Mesenchymal stem cell (in vitro differentiated cells and primary cell): Measurements from ENCODE around the gene ARHGEF40.
A peak's percentile ranks its signal among the peaks of the same experiment; 100 is the strongest.

Source experiments
- DNase-seq: peaks from one replicate; pipeline ENCODE4 v3.0.0-alpha.2; 2013
- H2AFZ ChIP-seq: one replicate; pipeline ENCODE4 v1.6.1; 2013; ENCODE audit warnings: low read depth, mild to moderate bottlenecking, control low read depth, inconsistent platforms, low read length, moderate library complexity
- H2AK5ac ChIP-seq: 2 replicates; pipeline ENCODE4 v1.6.1; 2013; ENCODE audit warnings: low read length, moderate library complexity, mild to moderate bottlenecking, inconsistent platforms; ENCODE audit not compliant: severe bottlenecking
- H2BK120ac ChIP-seq: one replicate; pipeline ENCODE4 v1.6.1; 2013; ENCODE audit warnings: low read depth, mild to moderate bottlenecking, inconsistent platforms, low read length, moderate library complexity
- H2BK12ac ChIP-seq, 2 experiments: one replicate each; pipeline ENCODE4 v1.6.1; 2013; ENCODE audit warnings: inconsistent platforms in 2 of 2, low read length in 2 of 2, mild to moderate bottlenecking in 2 of 2, moderate library complexity in 2 of 2, control low read depth in 1 of 2
- H2BK15ac ChIP-seq: one replicate; pipeline ENCODE4 v1.6.1; 2013; ENCODE audit warnings: mild to moderate bottlenecking, low read depth, inconsistent platforms; ENCODE audit not compliant: poor library complexity, severe bottlenecking
- H2BK5ac ChIP-seq: 2 replicates; pipeline ENCODE4 v1.6.1; 2013; ENCODE audit warnings: low read depth, mild to moderate bottlenecking, low read length, control low read depth, inconsistent platforms; ENCODE audit not compliant: poor library complexity, severe bottlenecking
- H3K14ac ChIP-seq, 2 experiments: one replicate each; pipeline ENCODE4 v1.6.1; 2013; ENCODE audit warnings: inconsistent platforms in 2 of 2, low read length in 2 of 2, control low read depth in 1 of 2, mild to moderate bottlenecking in 1 of 2, moderate library complexity in 1 of 2
- H3K18ac ChIP-seq, 2 experiments: one replicate each; pipeline ENCODE4 v1.6.1; 2013; ENCODE audit warnings: inconsistent platforms in 2 of 2, low read length in 2 of 2, control low read depth in 1 of 2, low read depth in 1 of 2, mild to moderate bottlenecking in 1 of 2
- H3K23ac ChIP-seq, 2 experiments: one replicate each; pipeline ENCODE4 v1.6.1; 2013; ENCODE audit warnings: inconsistent platforms in 2 of 2, low read length in 2 of 2, mild to moderate bottlenecking in 2 of 2, moderate library complexity in 2 of 2, control low read depth in 1 of 2
- H3K27ac ChIP-seq: 2 replicates; pipeline ENCODE4 v1.5.1; 2013; ENCODE audit warnings: mild to moderate bottlenecking, moderate library complexity, low read length, control low read depth, inconsistent platforms; ENCODE audit not compliant: poor library complexity, severe bottlenecking
- H3K27me3 ChIP-seq, 2 experiments: 2 replicates each; pipeline versions ENCODE4 v1.6.1 to v1.7.0; 2013; ENCODE audit warnings: low read length in 2 of 2, mild to moderate bottlenecking in 2 of 2, moderate library complexity in 2 of 2, control low read depth in 1 of 2, inconsistent platforms in 1 of 2; ENCODE audit not compliant: control insufficient read depth in 1 of 2, insufficient read depth in 1 of 2
- H3K36me3 ChIP-seq, 2 experiments: 2 replicates each; pipeline versions ENCODE4 v1.6.1 to v1.7.0; 2013; ENCODE audit warnings: low read length in 2 of 2, control low read depth in 1 of 2, inconsistent platforms in 1 of 2, low read depth in 1 of 2, mild to moderate bottlenecking in 1 of 2; ENCODE audit not compliant: insufficient read depth in 2 of 2, control insufficient read depth in 1 of 2
- H3K4ac ChIP-seq, 2 experiments: one replicate each; pipeline ENCODE4 v1.6.1; 2013; ENCODE audit warnings: inconsistent platforms in 2 of 2, low read length in 2 of 2, mild to moderate bottlenecking in 2 of 2, moderate library complexity in 2 of 2, control low read depth in 1 of 2, low read depth in 1 of 2
- H3K4me1 ChIP-seq: 2 replicates; pipeline ENCODE4 v1.6.1; 2013; ENCODE audit warnings: low read depth, low read length, control low read depth; ENCODE audit not compliant: control insufficient read depth, insufficient read depth
- H3K4me2 ChIP-seq: 2 replicates; pipeline ENCODE4 v1.6.1; 2013; ENCODE audit warnings: low read length, mild to moderate bottlenecking, inconsistent platforms; ENCODE audit not compliant: poor library complexity, severe bottlenecking
- H3K4me3 ChIP-seq, 2 experiments: 2 replicates each; pipeline versions ENCODE4 v1.5.1 to v1.7.0; 2013; ENCODE audit warnings: low read length in 2 of 2, mild to moderate bottlenecking in 2 of 2, control low read depth in 1 of 2, low read depth in 1 of 2; ENCODE audit not compliant: insufficient read depth in 1 of 2
- H3K79me1 ChIP-seq: replicated peaks from 2 replicates; pipeline ENCODE4 v1.6.1; 2013; ENCODE audit warnings: mild to moderate bottlenecking, control low read depth, low read length, inconsistent platforms; ENCODE audit not compliant: poor library complexity, severe bottlenecking
- H3K9ac ChIP-seq: 2 replicates; pipeline ENCODE4 v1.7.0; 2013; ENCODE audit warnings: mild to moderate bottlenecking, low read length, moderate library complexity
- H3K9me3 ChIP-seq: 2 replicates; pipeline ENCODE4 v1.7.0; 2013; ENCODE audit warnings: mild to moderate bottlenecking, low read length; ENCODE audit not compliant: control insufficient read depth
- H4K8ac ChIP-seq: one replicate; pipeline ENCODE4 v1.6.1; 2013; ENCODE audit warnings: inconsistent platforms, mild to moderate bottlenecking, low read length, moderate library complexity
- H4K91ac ChIP-seq: one replicate; pipeline ENCODE4 v1.6.1; 2013; ENCODE audit warnings: mild to moderate bottlenecking, low read length, inconsistent platforms
- WGBS: methylation state at CpG from one replicate; pipeline ENCODE4 v1.1.7; 2013; ENCODE audit warnings: mixed read lengths; 5-methylcytosine and 5-hydroxymethylcytosine counted together

ARHGEF40 gene

GRCh38 chr14:21098076-21098891 lies 28.2 kb downstream of the ARHGEF40 start, which contains the start of gene ZNF219:
TSS of gene ZNF219 (minus strand) at chr14:21098655. CDS start at chr14:21093591, 5,064 bp downstream.
- Histone ChIP-seq H3K9me3 (no peaks in the 10 kb centered on the region), H3K4me1 (peaks cover 26% of the 10 kb centered on the region), H2BK120ac (peak within 1 kb of the TSS; percentile 49), H3K18ac (peak within 1 kb of the TSS in 1 of 2 experiments; percentile 42), H3K23ac (no peak within 1 kb of the TSS), H2AK5ac (peak within 1 kb of the TSS; percentile 9), H3K27ac (peak within 1 kb of the TSS; percentile 88), H4K8ac (peak within 1 kb of the TSS; percentile 72), H3K4me2 (peak within 1 kb of the TSS; percentile 78), H2BK5ac (no peak within 1 kb of the TSS), H3K9ac (peak within 1 kb of the TSS; percentile 92), H2AFZ (peak within 1 kb of the TSS; percentile 42), H3K27me3 (no peaks in the 10 kb centered on the region), H4K91ac (no peak within 1 kb of the TSS), H3K4me3 (peak within 1 kb of the TSS; percentile 62 to 84), H3K4ac (peak within 1 kb of the TSS in 1 of 2 experiments; percentile 14), H3K36me3 (peaks cover under 1 to 1% of the 10 kb centered on the region in 2 experiments), H3K79me1 (peaks cover 12% of the 10 kb centered on the region), H2BK15ac (no peak within 1 kb of the TSS), H2BK12ac (peak within 1 kb of the TSS in 1 of 2 experiments; percentile 47), H3K14ac (no peak within 1 kb of the TSS)
- peak; percentile 52 for DNase-seq
- 0% methylated on average over 17 of the region's 90 CpGs for WGBS

GRCh38 chr14:21098892-21099595 lies 28.9 kb downstream of the ARHGEF40 start:
- Histone ChIP-seq H3K9ac (peak overlapping the region; percentile 92), H3K79me1 (peaks cover 12% of the 10 kb centered on the region), H2BK5ac (no peak overlapping the region), H4K91ac (no peak overlapping the region), H2BK15ac (no peak overlapping the region), H3K4ac (peak overlapping the region in 1 of 2 experiments; percentile 14), H3K36me3 (no peaks in the 10 kb centered on the region), H3K18ac (no peak overlapping the region), H4K8ac (peak overlapping the region; percentile 72), H3K9me3 (no peaks in the 10 kb centered on the region), H3K4me3 (peak overlapping the region; percentile 62 to 84), H2BK12ac (peak overlapping the region in 1 of 2 experiments; percentile 47), H3K4me1 (peaks cover 24% of the 10 kb centered on the region), H2AFZ (peak overlapping the region; percentile 42), H2AK5ac (no peak overlapping the region), H3K27me3 (no peaks in the 10 kb centered on the region), H3K27ac (peak overlapping the region; percentile 86), H3K23ac (no peak overlapping the region), H3K4me2 (peak overlapping the region; percentile 78), H2BK120ac (no peak overlapping the region), H3K14ac (no peak overlapping the region)
- no peak for DNase-seq
- WGBS, result 45% methylated on average over 9 of the region's 16 CpGs

DNA sequence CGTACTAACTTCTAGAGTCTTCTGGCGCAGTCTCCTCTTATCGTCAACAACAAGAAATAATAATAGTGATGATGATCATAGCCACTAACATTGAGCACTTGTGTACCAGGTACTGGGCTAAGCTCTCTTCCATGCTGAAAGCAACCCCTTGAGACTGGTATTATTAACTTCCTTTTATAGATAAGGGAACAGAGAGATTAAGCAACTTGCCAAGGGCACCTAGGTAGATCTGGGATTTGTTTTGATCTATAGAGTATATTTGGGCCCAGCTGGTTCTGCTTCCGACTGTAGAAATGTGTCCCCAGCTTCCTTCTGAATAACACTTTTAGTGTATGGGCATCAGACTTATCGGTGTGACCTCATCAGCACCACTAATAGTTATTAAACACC lies 29.5 kb downstream of the ARHGEF40 start:
- H3K23ac ChIP-seq, result no peak overlapping the region
- H3K27ac ChIP-seq, result no peak overlapping the region
- no peak overlapping the region for H3K14ac ChIP-seq
- H3K4me1 ChIP-seq, result peaks cover 21% of the 10 kb centered on the region
- H2BK15ac ChIP-seq, result no peak overlapping the region
- H4K8ac ChIP-seq, result no peak overlapping the region
- H3K27me3 ChIP-seq, result no peaks in the 10 kb centered on the region
- no peaks in the 10 kb centered on the region for H3K36me3 ChIP-seq
- no peaks in the 10 kb centered on the region for H3K9me3 ChIP-seq
- WGBS, result 96% methylated on average over 4 of the region's 5 CpGs
- H2AK5ac ChIP-seq, result peak overlapping the region; percentile 60
- H3K79me1 ChIP-seq, result peaks cover 12% of the 10 kb centered on the region
- H2BK12ac ChIP-seq, result peak overlapping the region in 1 of 2 experiments; percentile 47
- H3K4me2 ChIP-seq, result no peak overlapping the region
- H3K18ac ChIP-seq, result no peak overlapping the region
- no peak overlapping the region for H3K4ac ChIP-seq
- no peak for DNase-seq
- peak overlapping the region in 1 of 2 experiments; percentile 84 for H3K4me3 ChIP-seq
- no peak overlapping the region for H4K91ac ChIP-seq
- peak overlapping the region; percentile 92 for H3K9ac ChIP-seq
- no peak overlapping the region for H2BK120ac ChIP-seq
- no peak overlapping the region for H2BK5ac ChIP-seq
- no peak overlapping the region for H2AFZ ChIP-seq

- WGBS, result 92% methylated on average over 5 of the region's 5 CpGs
- Histone ChIP-seq H3K23ac (no peak within 1 kb of the TSS), H3K4me2 (no peak within 1 kb of the TSS), H3K9me3 (no peaks in the 10 kb centered on the region), H2BK12ac (no peak within 1 kb of the TSS), H3K27ac (no peak within 1 kb of the TSS), H3K14ac (no peak within 1 kb of the TSS), H2BK120ac (no peak within 1 kb of the TSS), H3K9ac (peak within 1 kb of the TSS; percentile 92), H3K4ac (no peak within 1 kb of the TSS), H3K79me1 (peaks cover 12% of the 10 kb centered on the region), H3K27me3 (no peaks in the 10 kb centered on the region), H2AK5ac (peak within 1 kb of the TSS; percentile 9), H4K8ac (no peak within 1 kb of the TSS), H3K4me1 (peaks cover 21% of the 10 kb centered on the region), H3K4me3 (no peak within 1 kb of the TSS), H4K91ac (no peak within 1 kb of the TSS), H3K18ac (no peak within 1 kb of the TSS), H3K36me3 (no peaks in the 10 kb centered on the region), H2BK5ac (no peak within 1 kb of the TSS), H2BK15ac (no peak within 1 kb of the TSS), H2AFZ (no peak within 1 kb of the TSS)
- DNase-seq, result no peak
These were observed 30.8 kb downstream of the ARHGEF40 start, which contains the start of gene TMEM253 for GRCh38 chr14:21100931-21101330. TSS of gene TMEM253 (plus strand) at chr14:21101066. CDS start at chr14:21101344, 278 bp downstream.
